Left hindlimb (tissue), 1 donor: ENCODE data around the gene UQCR11.
"Not testable (repeated sequence)": the region's sequence is repeated elsewhere in the genome, so short reads cannot be mapped to it uniquely, and the experiment has no call there.

Experiments used
- DNase-seq: peaks from one replicate; pipeline ENCODE4 v3.0.0-alpha.2; 2018

UQCR11 gene

GRCh38 chr19:1605236-1606137, at the start of gene UQCR11:
TSS of gene UQCR11 (minus strand) at chr19:1605462. CDS start at chr19:1605409, 53 bp downstream.
- peak; percentile 97 for DNase-seq

- no peak for DNase-seq
Measured at GRCh38 chr19:1654178-1654792, 49.0 kb upstream of the UQCR11 start.

GRCh38 chr19:1653300-1653628, 48.0 kb upstream of the UQCR11 start:
- DNase-seq: no peak

GRCh38 chr19:1652471-1653299, 47.4 kb upstream of the UQCR11 start, which contains the start of gene TCF3:
TSS of gene TCF3 (minus strand) at chr19:1652615. CDS start at chr19:1650248, 2,367 bp downstream.
- DNase-seq: peak; percentile 99

GRCh38 chr19:1651568-1652291, 46.5 kb upstream of the UQCR11 start:
- DNase-seq: no peak

- peak; percentile 72 for DNase-seq
Measured at GRCh38 chr19:1650650-1651567, 45.6 kb upstream of the UQCR11 start.

GRCh38 chr19:1649706-1650649, 44.7 kb upstream of the UQCR11 start:
- DNase-seq: no peak

GRCh38 chr19:1648920-1649541, 43.8 kb upstream of the UQCR11 start:
- DNase-seq: no peak

- DNase-seq: no peak
Measured at GRCh38 chr19:1648459-1648849, 43.2 kb upstream of the UQCR11 start.

GRCh38 chr19:1647501-1648458, 42.5 kb upstream of the UQCR11 start:
- no peak for DNase-seq

- no peak for DNase-seq
Measured at GRCh38 chr19:1646659-1647453, 41.6 kb upstream of the UQCR11 start.

GRCh38 chr19:1646149-1646548, 40.9 kb upstream of the UQCR11 start:
- DNase-seq: no peak

GRCh38 chr19:1645299-1645698, 40.0 kb upstream of the UQCR11 start:
- no peak for DNase-seq

GRCh38 chr19:1644070-1644469, 38.8 kb upstream of the UQCR11 start:
- no peak for DNase-seq

GRCh38 chr19:1640893-1641448, 35.7 kb upstream of the UQCR11 start:
- DNase-seq: not testable (repeated sequence)

- DNase-seq: no peak
Measured at GRCh38 chr19:1636325-1637236, 31.3 kb upstream of the UQCR11 start.
